ENCODE results near the gene ARAF. TPM values are rescaled to one million over a fixed set of nuclear protein-coding genes. Genes with fewer than 3 reads are reported as not detected.
"Not testable (repeated sequence)": the region's sequence is repeated elsewhere in the genome, so short reads cannot be mapped to it uniquely, and the experiment has no call there.

ARAF gene
- total RNA-seq: 60.5 TPM

DNA sequence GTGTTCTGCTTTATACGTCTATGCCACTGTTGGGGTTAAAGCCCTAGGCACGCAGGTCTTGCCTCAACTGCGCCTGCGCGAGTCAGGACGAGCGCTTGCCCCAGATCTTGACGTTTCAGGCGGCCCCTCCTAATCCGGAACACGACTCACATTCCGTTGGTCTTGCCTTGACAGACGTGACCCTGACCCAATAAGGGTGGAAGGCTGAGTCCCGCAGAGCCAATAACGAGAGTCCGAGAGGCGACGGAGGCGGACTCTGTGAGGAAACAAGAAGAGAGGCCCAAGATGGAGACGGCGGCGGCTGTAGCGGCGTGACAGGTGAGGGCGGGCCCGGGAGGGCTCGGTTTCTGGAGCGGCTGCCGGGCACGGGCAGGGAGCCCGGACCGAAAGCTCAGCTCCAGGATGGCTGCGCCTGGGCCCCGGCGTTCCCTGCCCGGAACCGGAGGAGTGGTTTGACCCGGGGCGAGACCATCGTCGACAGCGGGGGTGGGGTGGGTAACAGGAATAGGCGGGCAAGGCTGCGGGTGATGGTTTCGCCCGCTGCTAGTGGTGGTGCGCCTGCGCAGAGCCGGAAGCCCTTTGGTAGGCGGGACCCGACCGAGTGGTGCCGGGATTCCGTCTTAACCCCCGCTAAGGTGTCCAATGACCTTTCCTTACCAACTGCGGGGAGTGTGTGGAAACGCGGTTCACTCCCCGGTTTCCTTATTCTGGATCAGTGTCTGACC, at the start of gene ARAF:
TSS of gene ARAF (plus strand) at position 272 of the 725 bp plus-strand sequence. CDS start 1,763 bp downstream, outside the sequence.
- peak; percentile 97 for DNase-seq (ENCODE audit: low spot score)
- ATAC-seq: peak; percentile 97
- intact Hi-C loops (cut with DNase I): no loop called here

- DNase-seq (ENCODE audit: low spot score); ATAC-seq; intact Hi-C loops (cut with DNase I): not testable (repeated sequence)
Measured at GRCh38 chrX:47512383-47512782, 48.6 kb upstream of the ARAF start.

DNA sequence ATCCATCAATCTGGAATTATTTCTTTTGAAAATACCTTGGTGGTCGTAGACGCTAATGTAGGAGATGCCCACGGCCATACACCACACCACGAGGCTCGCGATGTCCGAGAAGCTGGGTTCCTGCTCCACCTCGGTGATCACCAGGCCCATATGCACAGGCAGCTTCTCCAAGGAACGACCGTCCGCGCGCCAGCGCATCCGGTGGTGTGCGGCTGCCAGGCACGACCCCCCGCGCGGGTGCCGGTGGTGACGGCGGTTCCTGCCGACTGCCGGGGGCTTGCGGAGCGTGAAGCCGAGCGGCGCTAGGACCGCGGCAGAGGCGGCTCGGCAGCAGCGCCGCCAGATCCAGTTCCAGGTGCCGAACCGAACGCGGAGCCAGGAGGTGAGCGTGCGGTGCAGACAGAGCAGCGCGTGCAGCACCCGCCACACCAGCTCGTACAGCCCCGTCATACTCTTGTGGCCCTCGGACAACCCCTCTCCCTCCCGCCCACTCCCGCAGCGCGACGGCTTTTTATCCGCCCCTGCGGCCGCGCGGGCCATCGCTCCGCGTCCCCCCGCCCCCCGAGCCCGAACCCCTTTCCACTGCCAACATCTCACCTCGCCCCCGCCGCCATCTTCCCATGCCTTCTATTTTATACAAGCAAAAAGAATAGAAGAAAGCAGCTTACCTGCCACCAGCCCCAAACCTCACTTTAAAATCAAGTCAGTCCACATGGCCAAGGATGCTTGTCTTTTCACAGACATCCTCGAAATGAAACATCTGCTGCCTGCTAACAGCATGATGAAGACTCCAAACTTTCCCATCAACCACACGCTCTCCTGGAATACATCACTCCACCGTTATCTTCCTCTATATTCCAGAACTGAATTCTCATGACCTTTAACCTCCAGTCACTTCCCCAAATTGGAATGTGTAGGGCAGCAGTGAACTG, 47.7 kb upstream of the ARAF start:
- intact Hi-C loops (cut with DNase I); DNase-seq (ENCODE audit: low spot score): not testable (repeated sequence)
- ATAC-seq: peak; percentile 52

GRCh38 chrX:47514533-47515235, 46.3 kb upstream of the ARAF start:
- DNase-seq (ENCODE audit: low spot score) (no peak), ATAC-seq (no peak)
- intact Hi-C loops (cut with DNase I): no loop called here

GRCh38 chrX:47515941-47516665, 44.9 kb upstream of the ARAF start:
- no peak for ATAC-seq
- intact Hi-C loops (cut with DNase I): no loop called here
- no peak for DNase-seq (ENCODE audit: low spot score)

- DNase-seq (ENCODE audit: low spot score) (no peak), ATAC-seq (no peak)
- intact Hi-C loops (cut with DNase I): no loop called here
Measured at GRCh38 chrX:47518144-47518543, 42.9 kb upstream of the ARAF start.

GRCh38 chrX:47523297-47523696, 37.7 kb upstream of the ARAF start:
- peak; percentile 91 for DNase-seq (ENCODE audit: low spot score)
- ATAC-seq: peak; percentile 98
- intact Hi-C loops (cut with DNase I): loop anchor here (10.0 kb wide), 2 partner anchors 148 to 328 kb away; partner anchors contain the start of genes UBA1 and ZNF157

DNA sequence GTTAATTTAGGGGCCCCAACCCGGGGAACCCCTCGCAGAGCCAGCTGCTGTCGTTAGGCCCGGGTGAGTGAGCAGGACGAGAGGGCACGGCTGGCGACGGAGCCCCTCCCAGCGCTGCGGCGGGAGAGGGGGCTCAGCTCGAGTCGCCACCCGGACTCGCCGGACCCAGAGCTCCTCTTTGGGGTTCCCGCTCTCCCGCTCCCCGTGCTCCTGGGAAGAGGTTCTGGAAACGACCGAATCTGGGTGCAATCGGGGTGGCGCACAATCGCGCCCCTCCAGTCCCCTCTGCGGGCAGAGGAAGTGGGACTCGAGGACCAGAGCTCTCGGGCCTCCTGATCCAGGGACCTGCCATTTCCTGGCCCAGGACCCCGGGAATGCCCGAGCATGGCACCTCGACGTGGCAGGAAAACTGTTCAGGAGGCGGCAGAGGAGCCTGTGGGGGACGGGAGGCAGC, 37.3 kb upstream of the ARAF start:
- intact Hi-C loops (cut with DNase I): loop anchor here (10.0 kb wide), 2 partner anchors 149 to 329 kb away; partner anchors contain the start of genes UBA1 and ZNF157
- peak; percentile 62 for ATAC-seq

DNA sequence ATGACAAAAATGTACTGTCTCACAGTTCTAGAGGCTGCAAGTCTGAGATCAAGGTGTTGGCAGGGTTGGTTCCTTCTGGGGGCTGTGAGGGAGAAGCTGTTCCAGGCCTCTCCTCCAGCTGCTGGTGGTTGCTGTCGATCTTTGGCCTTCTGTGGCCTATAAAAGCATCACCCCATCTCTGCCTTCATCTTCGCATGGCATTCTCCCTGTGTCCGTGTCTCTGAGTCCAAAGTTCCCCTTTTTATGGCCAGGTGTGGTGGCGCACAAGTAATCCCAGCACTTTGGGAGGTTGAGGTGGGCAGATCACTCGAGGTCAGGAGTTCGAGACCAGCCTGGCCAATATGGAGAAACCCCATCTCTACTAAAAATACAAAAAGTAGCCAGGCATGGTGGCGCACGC, 31.5 kb upstream of the ARAF start:
- ATAC-seq (no peak), DNase-seq (ENCODE audit: low spot score) (no peak)
- intact Hi-C loops (cut with DNase I): loop anchor here (10.0 kb wide), 2 partner anchors 155 to 335 kb away; partner anchors contain the start of genes UBA1 and ZNF157

More for the DNA sequence above, 37.3 kb upstream of the ARAF start:
- DNase-seq (ENCODE audit: low spot score): peak; percentile 59

- no peak for DNase-seq (ENCODE audit: low spot score)
- intact Hi-C loops (cut with DNase I): no loop called here
- no peak for ATAC-seq
Measured at GRCh38 chrX:47530049-47530448, 31.0 kb upstream of the ARAF start.

DNA sequence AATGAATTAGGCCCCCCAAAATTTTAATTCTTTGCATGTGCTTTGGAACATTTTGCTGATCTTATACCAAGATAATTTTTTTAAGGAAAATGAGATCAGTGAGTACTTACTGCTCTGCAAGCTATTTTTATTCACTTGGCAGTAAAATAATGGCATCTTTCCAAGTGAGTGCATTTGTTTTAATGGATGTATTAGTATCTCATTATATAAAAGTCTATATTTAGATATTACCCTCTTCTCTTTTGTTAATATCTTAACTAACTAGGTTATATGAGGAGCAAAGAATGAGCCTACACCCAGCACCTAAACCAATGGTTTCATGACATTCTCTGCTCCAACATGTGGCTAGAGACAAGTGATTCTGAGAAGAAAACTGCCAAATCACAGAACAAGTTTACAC, 21.1 kb upstream of the ARAF start:
- ATAC-seq (no peak), DNase-seq (ENCODE audit: low spot score) (no peak)
- intact Hi-C loops (cut with DNase I): no loop called here

DNA sequence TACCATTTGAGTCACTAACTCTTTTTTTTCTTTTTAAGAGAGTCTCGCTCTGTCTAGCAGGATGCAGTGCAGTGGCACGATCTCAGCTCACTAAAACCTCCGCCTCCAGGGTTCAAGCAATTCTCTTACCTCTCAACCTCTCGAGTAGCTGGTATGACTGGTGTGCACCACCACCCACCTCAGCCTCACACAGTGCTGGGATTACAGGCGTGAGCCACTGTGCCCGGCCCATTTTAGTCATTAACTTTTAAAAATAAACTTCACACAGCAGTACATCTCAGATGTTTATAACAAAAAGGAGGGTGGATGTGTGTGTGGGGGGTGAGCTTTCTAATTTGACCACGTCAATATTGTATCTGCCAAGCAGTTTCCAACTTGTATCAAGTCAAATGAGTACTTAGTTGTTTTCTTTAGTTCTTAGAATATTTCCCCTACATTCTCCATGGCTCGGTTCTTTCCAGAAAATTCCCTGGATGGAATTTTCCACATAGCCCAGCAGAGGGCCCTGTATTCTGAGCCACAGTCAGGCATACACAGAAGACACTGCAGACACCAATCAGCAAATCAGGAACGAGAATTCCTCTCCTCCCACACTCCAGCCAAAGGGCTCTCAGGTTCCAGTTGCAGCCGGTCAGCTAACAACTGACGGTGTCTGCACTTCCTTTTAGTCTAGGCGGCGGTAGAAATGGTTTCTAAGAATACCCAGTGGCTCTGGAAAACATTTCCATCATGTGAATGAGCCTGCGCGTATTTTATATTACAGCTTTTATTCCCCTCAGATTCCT, 20.1 kb upstream of the ARAF start:
- intact Hi-C loops (cut with DNase I): no loop called here
- peak; percentile 100 for ATAC-seq
- DNase-seq (ENCODE audit: low spot score): peak; percentile 79

DNA sequence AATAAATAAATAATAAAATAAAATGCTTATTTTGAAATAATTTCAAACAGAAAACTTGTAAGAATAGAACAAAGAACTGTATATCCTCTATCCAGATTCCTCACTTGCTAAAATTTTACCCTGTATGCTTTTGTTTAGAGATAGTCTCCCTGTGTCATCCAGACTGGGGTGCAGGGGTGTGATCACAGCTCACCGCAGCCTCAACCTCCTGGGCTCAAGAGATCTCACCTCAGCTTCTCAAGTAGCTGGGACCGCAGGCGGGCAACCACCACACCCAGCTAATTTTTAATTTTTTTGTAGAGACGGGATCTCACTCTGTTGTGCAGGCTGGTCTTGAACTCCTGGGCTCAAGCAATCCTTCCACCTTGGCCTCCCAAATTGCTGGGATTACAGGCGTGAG, 17.5 kb upstream of the ARAF start:
- ATAC-seq: no peak
- intact Hi-C loops (cut with DNase I): no loop called here
- no peak for DNase-seq (ENCODE audit: low spot score)

- ATAC-seq: peak; percentile 96
- intact Hi-C loops (cut with DNase I): no loop called here
- DNase-seq (ENCODE audit: low spot score): peak; percentile 90
Measured at GRCh38 chrX:47556045-47556623, 4.9 kb upstream of the ARAF start.

GRCh38 chrX:47558436-47558835, 2.6 kb upstream of the ARAF start:
- intact Hi-C loops (cut with DNase I): no loop called here
- no peak for ATAC-seq

DNA sequence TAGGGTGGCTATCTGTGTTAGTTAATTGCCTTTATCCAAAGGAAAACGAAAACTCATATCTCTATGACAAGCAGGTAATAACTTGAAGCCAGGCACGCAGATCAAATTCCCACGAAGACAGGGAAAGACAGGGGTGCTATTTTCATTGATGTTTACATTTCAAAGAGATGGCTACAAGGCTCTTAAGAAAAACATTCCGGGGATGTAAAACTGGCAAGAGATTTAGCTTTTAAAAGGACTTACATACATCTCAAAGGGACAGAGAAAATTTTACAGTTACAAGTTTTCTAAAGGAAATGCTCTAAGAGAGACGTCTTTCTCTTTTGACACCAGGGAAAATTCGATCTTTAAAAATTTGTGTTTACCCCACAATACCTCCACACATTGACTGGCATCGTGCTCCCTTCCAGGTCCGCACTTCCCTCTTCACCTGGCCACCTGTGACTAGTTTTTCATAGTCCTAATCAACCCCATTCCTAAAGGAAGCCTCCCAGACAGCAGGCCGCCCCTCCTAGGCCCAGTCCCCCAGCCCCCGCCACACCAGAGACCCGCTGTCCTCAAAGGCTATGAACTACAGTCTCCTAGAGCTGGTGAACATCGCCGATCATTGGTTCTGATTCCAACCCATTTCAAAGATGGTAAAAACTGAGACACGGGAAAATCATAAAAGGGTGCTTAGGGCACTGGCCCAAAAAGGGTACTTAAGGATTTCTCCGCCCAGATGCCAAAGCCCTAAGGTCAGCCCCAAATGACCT, 649 bp upstream of the ARAF start:
- DNase-seq (ENCODE audit: low spot score): no peak
- intact Hi-C loops (cut with DNase I): no loop called here
- ATAC-seq: no peak

More at GRCh38 chrX:47558436-47558835, 2.6 kb upstream of the ARAF start:
- no peak for DNase-seq (ENCODE audit: low spot score)
